A549 treated with CORT108297 at 1 μM for 4 hours (cell line): ENCODE data around the gene ROM1. TPM values are rescaled to one million over a fixed set of nuclear protein-coding genes. Genes with fewer than 3 reads are reported as not detected.

Experiments
- total RNA-seq: library from RNA; stranded (reverse); fragments of 200-300 nt; extraction: Qiagen RNA extraction; gene quantifications from 5 replicates; pipeline ENCODE4 v1.2.3, GENCODE V29; 2022

ROM1 gene, protein sequence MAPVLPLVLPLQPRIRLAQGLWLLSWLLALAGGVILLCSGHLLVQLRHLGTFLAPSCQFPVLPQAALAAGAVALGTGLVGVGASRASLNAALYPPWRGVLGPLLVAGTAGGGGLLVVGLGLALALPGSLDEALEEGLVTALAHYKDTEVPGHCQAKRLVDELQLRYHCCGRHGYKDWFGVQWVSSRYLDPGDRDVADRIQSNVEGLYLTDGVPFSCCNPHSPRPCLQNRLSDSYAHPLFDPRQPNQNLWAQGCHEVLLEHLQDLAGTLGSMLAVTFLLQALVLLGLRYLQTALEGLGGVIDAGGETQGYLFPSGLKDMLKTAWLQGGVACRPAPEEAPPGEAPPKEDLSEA
- total RNA-seq: 3.3 to 5.0 TPM (median 3.6 TPM) in 5 replicates

DNA sequence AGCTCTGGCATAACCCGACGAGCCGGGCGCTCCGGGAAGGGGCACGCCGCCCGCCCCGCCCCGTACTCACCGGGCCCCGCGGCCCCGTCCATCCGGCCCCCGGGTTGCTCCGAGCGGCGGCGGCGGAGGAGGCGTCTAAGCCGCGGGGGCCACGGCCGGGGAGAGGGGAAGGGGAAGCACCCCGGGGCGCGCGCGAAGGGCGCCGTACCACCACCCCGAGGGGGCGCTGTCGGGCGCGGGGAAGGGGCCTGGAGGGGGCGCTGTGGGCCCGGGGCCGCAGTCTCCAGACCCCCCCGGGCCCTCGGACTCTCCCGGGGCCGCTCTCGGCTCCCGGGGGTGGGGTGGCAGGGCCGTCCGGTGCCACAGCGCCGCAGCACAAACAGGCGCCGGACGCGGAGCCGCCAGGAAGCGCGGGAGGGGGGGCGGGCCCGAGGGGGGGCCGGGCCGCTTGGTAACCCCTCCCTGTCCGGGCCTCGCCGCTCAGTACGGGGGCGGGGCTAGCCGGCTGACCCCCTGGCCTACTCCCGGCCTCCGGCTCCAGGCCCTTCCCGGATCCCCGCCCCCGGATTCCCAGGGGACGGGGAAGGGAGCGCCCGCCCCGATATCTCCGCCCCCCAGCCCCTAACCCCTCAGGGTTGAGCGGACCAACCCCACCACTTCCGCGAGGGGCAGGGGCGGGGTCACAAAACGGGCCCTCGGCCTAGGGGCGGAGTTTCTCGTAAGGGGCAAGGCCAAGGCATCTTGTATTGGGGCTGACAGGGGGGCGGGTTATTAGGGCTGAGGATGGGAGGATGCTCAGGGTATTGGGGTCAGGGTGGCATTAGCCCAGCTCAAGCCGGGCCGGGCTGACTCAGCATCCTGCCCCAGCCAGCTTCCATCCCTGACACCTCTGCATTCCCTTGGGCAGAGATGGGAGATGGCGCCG, at the start of gene ROM1, which contains the start of gene EML3:
Gene ROM1 (plus strand): TSS at position 892 of the 925 bp plus-strand sequence. CDS start 25 bp downstream, at position 917.
Gene EML3 (minus strand): TSS at position 410 of the 925 bp plus-strand sequence. CDS start 318 bp downstream, at position 92.

DNA sequence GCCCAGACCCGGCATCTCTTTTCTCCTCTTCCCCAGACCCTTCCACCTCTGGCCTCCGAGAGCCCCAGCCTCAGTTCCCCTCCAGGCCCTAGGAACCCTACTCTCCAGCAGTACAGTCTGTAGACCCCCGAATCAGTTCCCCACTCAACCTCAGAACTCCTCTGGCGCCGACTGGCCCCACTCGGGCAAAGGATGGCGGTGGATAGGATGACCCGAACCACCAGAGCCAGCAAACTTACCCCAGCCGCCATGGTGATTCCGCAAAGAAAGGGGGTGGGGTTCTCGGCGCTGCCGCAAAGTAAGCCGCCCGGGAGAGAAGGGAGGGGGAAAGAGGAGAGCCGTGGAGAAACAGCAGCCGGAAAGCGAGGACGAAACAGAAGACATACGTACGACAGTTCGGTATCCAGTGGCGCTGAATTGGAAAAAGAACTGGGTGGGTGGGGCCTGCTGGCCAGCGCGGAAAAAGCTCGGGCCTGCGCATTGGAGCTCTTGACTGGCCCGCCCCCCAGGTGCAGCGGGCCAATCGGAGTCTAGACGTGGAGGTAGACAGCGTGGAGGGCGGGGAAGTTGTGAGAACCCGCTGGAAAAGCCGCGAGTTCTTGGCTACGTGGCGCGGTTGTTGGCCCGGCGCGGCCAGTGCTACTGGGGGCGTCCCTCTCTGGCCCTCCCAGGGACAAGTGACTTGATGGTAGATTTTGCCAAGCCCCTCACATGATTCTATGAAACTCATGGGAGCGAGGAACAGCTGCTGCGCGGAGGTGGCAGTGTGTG, 39.3 kb upstream of the ROM1 start, which contains the start of gene EEF1G:
Gene EEF1G (minus strand): TSS at position 300 of the 771 bp plus-strand sequence. CDS start 49 bp downstream, at position 251.

DNA sequence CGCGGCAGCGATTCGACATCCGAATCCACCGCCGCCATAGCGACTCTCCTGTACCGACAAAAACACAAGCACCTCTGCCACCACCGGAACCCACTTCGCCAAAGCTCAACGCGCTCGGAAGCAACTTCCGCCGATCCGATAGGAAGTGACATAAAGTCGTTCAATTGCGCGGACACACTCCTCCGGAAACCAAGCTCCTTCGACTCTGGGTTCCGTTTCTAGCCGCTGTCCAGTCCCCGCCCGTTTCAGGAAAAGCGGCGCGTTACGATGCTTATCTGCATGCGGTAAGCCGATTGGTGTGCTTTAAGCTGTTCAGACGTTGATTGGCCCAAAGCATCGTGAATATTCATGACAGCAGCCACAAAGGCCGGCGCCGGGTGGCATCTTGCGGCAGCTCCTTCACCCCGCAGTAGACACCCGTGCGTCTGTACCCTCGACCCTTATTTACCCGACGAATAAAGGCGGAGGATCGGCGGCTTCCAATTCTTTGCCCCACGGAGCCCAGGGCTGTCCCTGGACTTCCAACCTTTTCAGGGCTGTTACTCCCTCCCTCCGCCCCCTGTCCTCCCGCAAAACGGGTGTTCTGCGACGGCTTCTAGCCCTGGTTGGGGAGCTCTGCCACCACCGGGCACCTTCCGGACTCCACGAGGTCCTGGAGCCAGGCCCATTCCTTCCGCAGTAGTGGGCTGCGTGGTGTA, 21.5 kb upstream of the ROM1 start, which contains the start of gene TUT1:
Gene TUT1 (minus strand): TSS at position 76 of the 698 bp plus-strand sequence. CDS start 38 bp downstream, at position 38.

DNA sequence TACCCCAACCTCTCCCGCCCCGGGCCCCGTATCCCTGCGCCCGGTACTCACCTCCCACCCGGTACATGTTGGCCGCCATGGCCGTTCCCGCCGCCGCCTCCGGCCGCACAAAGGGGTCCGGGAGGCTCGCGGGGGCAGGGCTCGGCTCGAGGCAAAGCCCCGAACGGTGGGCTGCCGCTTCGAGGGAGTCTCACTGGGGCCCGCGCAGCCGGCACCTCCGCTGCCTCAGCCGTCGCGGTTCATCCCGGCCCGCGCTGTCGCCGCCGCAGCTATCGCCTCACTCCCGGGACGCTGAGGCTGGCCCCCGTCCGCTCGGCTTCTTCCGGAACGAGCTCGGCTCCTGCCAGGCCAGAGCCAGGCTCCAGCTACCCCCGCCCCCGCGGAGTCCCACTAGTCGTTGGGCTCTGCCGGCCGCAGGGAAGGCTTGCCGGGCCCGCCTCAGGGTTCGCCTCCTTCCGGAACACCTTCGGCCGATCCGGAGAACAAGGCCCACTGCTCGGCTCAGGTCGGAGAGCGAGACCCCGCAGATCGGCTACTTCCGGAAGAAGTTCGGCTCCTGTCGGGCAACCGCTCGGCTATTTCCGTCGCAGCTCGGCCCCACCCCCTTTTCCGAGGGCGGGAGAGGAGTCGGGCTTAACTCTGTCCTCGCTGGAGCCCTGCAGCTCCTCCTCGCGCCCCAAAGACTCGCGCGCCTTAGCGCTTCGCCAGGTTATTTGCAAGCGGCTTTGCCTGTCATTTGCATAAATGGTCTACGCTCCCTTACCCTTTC, 11.5 kb upstream of the ROM1 start, which contains the start of gene MTA2:
Gene MTA2 (minus strand): TSS at position 494 of the 769 bp plus-strand sequence. CDS start 415 bp downstream, at position 79.

DNA sequence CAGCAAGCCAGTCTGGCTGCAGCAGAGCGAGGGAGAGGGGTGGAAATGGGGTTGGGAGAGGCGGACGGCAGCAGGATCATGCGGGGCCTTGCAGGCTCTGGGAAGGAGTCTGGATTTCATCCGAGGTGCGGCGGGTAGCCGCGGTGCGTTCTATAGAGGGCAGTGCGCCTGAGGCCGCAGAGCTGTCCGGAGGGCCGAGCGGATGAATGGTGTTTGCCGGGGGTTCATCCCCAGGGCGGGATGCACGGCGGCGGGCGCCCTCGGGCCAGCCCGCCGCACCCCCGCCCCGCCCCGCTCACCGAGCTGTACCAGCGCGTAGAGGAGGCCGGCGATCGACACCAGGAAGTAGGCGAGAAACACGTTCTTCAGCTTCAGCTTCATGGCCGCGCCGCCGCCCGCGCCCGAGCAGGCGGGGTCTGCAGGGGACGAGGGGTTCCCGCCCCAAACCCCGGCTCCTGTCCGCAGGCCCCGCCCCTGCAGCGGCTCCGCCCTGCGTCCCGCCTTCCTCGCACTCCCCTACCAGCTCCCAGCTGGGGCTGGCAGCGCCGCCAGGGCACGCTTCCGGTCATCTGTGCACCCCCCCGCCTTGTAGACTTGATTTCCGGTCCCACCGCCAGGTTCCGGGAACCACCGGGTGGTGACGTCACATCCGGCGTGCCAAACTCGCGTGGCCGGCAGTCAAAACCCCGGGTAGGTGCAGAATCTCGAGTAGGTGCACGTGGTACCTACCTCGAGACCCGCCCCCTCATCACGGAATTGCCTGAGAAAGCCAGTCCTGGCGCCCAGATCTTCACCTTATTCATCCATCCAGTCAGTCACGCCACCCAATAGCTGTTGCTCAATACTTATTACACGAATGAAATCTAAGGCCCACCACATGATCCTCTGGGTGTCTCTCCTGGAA, 8.8 kb downstream of the ROM1 start, which contains the start of gene B3GAT3:
Gene B3GAT3 (minus strand): TSS at position 420 of the 904 bp plus-strand sequence. CDS start 39 bp downstream, at position 381.

DNA sequence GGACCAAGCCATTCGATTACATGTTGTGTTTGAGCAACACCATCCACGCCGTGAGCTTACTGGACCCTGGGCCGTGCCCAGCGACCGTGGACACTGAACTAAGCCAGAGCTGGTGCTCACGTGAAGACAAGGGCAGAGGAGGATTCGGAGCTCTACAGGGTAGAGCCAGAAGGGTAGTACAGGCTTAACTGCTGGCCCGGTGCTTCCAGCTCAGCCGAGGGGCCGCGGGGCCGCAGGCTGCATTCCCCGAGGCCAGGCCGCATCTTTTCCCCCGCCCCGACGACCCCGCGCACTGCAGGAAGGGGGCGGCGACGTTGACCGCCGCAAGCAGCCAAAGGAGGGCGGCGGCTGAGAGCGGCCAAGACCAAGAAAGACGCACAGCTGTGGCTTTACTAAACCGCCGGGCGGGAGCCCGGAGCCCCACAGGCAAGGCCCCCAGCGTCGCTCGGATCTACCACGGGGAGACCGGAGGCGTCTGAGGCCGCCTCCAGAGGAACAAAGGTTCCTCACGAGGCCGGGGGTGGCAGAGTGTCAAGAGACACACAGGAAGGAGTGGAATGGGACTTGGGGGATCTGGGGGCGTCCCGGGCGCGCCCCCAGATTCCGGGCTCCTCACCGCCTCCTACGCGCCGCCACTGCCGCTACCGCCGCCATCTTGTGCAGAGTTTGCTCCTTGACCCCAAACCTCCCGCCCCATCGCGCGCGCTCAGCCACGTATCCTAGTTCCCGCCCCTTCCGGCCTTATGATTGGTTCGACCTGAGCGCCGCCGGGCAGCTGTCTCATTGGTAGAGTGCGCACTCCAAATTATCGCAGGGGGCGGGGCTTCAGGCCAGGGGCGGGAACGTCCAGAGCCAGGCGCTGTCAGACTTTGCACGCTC, 33.1 kb downstream of the ROM1 start, which contains the start of gene GANAB:
Gene GANAB (minus strand): TSS at position 668 of the 879 bp plus-strand sequence. CDS start 14 bp downstream, at position 654.

Other genes starting within 250 kb of the ROM1 start
- 0.23 to 0.45 TPM in 2 of 5 replicates, not detected in the others for gene SCGB1A1, start 194.2 kb upstream of the ROM1 start, total RNA-seq
- gene AHNAK, start 66.5 kb upstream of the ROM1 start, total RNA-seq: 188 to 239 TPM (median 218 TPM) in 5 replicates
- gene EEF1G, start 39.4 kb upstream of the ROM1 start, total RNA-seq: 1,877 to 2,027 TPM (median 1,998 TPM) in 5 replicates
- gene TUT1, start 21.7 kb upstream of the ROM1 start, total RNA-seq: 14.0 to 17.0 TPM (median 16.4 TPM) in 5 replicates
- 82.3 to 87.1 TPM (median 85.2 TPM) in 5 replicates for gene MTA2, start 11.4 kb upstream of the ROM1 start, total RNA-seq
- 17.8 to 28.8 TPM (median 24.5 TPM) in 5 replicates for gene EML3, start 482 bp upstream of the ROM1 start, total RNA-seq
- 41.3 to 60.1 TPM (median 57.5 TPM) in 5 replicates for gene B3GAT3, start 8.7 kb downstream of the ROM1 start, total RNA-seq
- gene GANAB, start 33.4 kb downstream of the ROM1 start, total RNA-seq: 238 to 279 TPM (median 270 TPM) in 5 replicates
- gene INTS5, start 40.0 kb downstream of the ROM1 start, total RNA-seq: 16.8 to 22.4 TPM (median 21.7 TPM) in 5 replicates
- gene C11orf98, start 52.0 kb downstream of the ROM1 start, total RNA-seq: 125 to 145 TPM (median 136 TPM) in 5 replicates
- gene CSKMT, start 52.1 kb downstream of the ROM1 start, total RNA-seq: 10.5 to 19.1 TPM (median 16.3 TPM) in 5 replicates
- gene UQCC3, start 58.4 kb downstream of the ROM1 start, total RNA-seq: 24.6 to 39.0 TPM (median 37.5 TPM) in 5 replicates
- 3.6 to 6.2 TPM (median 5.3 TPM) in 5 replicates for gene LBHD1, start 59.0 kb downstream of the ROM1 start, total RNA-seq
- 106 to 130 TPM (median 120 TPM) in 5 replicates for gene UBXN1, start 65.8 kb downstream of the ROM1 start, total RNA-seq
- 0.04 to 0.21 TPM (median 0.05 TPM) in 4 of 5 replicates, not detected in the other for gene LRRN4CL, start 76.3 kb downstream of the ROM1 start, total RNA-seq
- gene BSCL2, start 94.2 kb downstream of the ROM1 start, total RNA-seq: 60.0 to 87.1 TPM (median 74.6 TPM) in 5 replicates
- gene GNG3, start 94.4 kb downstream of the ROM1 start, total RNA-seq: not detected in 5 replicates
- gene HNRNPUL2, start 114.2 kb downstream of the ROM1 start, total RNA-seq: 37.2 to 44.0 TPM (median 41.2 TPM) in 5 replicates
- 28.7 to 36.6 TPM (median 32.6 TPM) in 5 replicates for gene TTC9C, start 115.2 kb downstream of the ROM1 start, total RNA-seq
- 1.1 to 1.9 TPM (median 1.6 TPM) in 5 replicates for gene ZBTB3, start 140.9 kb downstream of the ROM1 start, total RNA-seq
- 170 to 189 TPM (median 182 TPM) in 5 replicates for gene POLR2G, start 148.3 kb downstream of the ROM1 start, total RNA-seq
- 11.0 to 17.5 TPM (median 16.0 TPM) in 5 replicates for gene TAF6L, start 158.1 kb downstream of the ROM1 start, total RNA-seq
- 67.4 to 99.6 TPM (median 90.7 TPM) in 5 replicates for gene TMEM179B, start 174.1 kb downstream of the ROM1 start, total RNA-seq
- 18.0 to 32.7 TPM (median 32.4 TPM) in 5 replicates for gene TMEM223, start 178.7 kb downstream of the ROM1 start, total RNA-seq
- 45.8 to 57.7 TPM (median 52.5 TPM) in 5 replicates for gene NXF1, start 192.2 kb downstream of the ROM1 start, total RNA-seq
- gene STX5, start 218.8 kb downstream of the ROM1 start, total RNA-seq: 19.9 to 27.8 TPM (median 25.5 TPM) in 5 replicates
- gene TEX54, start 219.6 kb downstream of the ROM1 start, total RNA-seq: not detected in 5 replicates
- 78.6 to 86.1 TPM (median 84.6 TPM) in 5 replicates for gene WDR74, start 226.3 kb downstream of the ROM1 start, total RNA-seq